Upper lobe of left lung (tissue), 6 donors: Measurements from ENCODE around the gene SLFN14. TPM values are rescaled to one million over a fixed set of nuclear protein-coding genes. Genes with fewer than 3 reads are reported as not detected.
"Not testable (repeated sequence)": the region's sequence is repeated elsewhere in the genome, so short reads cannot be mapped to it uniquely, and the experiment has no call there.

ENCODE experiments used
- ATAC-seq, 2 donors: fragments of 200-7000 bp; cut with Tn5 transposase; one replicate each; pipeline ENCODE4 v1.9.1; 2022; ENCODE audit warnings: mild to moderate bottlenecking in 2 of 2, moderate library complexity in 2 of 2; ENCODE audit not compliant: low FRiP score in 2 of 2
- DNase-seq, 2 donors: peaks; one replicate each; pipeline ENCODE4 v3.0.0-alpha.2; 2019 to 2020
- H3K27ac ChIP-seq, 4 donors: fragments of 200-600 bp; sonication (generic); one replicate each; pipeline ENCODE4 v1.5.1; 2016 to 2019
- H3K27me3 ChIP-seq, 4 donors: fragments of 200-600 bp; sonication (generic); one replicate each; pipeline ENCODE4 v1.5.1; 2017 to 2019
- H3K36me3 ChIP-seq, 4 donors: fragments of 200-600 bp; sonication (generic); one replicate each; pipeline ENCODE4 v1.5.1; 2016 to 2019
- H3K4me1 ChIP-seq, 4 donors: fragments of 200-600 bp; sonication (generic); one replicate each; pipeline ENCODE4 v1.5.1; 2018 to 2019
- H3K4me3 ChIP-seq, 4 donors: fragments of 200-600 bp; sonication (generic); one replicate each; pipeline ENCODE4 v1.5.1; 2017 to 2019; ENCODE audit warnings: mild to moderate bottlenecking in 2 of 4, moderate library complexity in 1 of 4
- H3K9me3 ChIP-seq, 4 donors: fragments of 200-600 bp; sonication (generic); one replicate each; pipeline ENCODE4 v1.5.1; 2018 to 2019
- CTCF ChIP-seq, 6 experiments: fragments of 450-650 bp in 4 of 6; fragments of 200-600 bp in 2 of 6; sonication (generic) in 2 of 6; IDR thresholded peaks; one replicate each; pipeline ENCODE4 v1.5.1; 2016 to 2019; ENCODE audit warnings: antibody characterized with exemption in 6 of 6
- EP300 ChIP-seq, 4 donors: sonication (generic); formaldehyde crosslinking; IDR thresholded peaks; one replicate each; pipeline ENCODE4 v1.5.1; 2017; ENCODE audit warnings: antibody characterized with exemption in 4 of 4, control low read depth in 2 of 4
- POLR2A ChIP-seq, 4 donors: fragments of 450-650 bp; IDR thresholded peaks; one replicate each; pipeline ENCODE4 v1.5.1; 2016 to 2017; ENCODE audit warnings: antibody characterized with exemption in 4 of 4, mild to moderate bottlenecking in 2 of 4
- POLR2AphosphoS5 ChIP-seq, 2 donors: sonication (generic); formaldehyde crosslinking; IDR thresholded peaks; one replicate each; pipeline ENCODE4 v1.5.1; 2017; ENCODE audit warnings: antibody characterized with exemption in 2 of 2
- WGBS, 2 donors: methylation state at CpG; one replicate each; pipeline ENCODE4 v1.1.5; 2017 to 2018; 5-methylcytosine and 5-hydroxymethylcytosine counted together
- total RNA-seq, 6 donors: library from RNA; depleted of rRNA in 4 of 6; stranded (reverse); fragments of >200 nt in 4 of 6; gene quantifications; one replicate each; pipeline versions ENCODE4 v1.1.0 to v1.2.1, GENCODE V29; 2016 to 2021
- donor health status: DM: no; HTN: no; CAD: no; lungs with moderate emphysema.
- donor health status: DM: no; HTN: yes; CAD: no; lungs with severe emphysema.

The SLFN14 gene
- total RNA-seq, 6 donors from 2014 or later: 0.09 to 1.8 (median 0.30) TPM; not detected in 1

DNA sequence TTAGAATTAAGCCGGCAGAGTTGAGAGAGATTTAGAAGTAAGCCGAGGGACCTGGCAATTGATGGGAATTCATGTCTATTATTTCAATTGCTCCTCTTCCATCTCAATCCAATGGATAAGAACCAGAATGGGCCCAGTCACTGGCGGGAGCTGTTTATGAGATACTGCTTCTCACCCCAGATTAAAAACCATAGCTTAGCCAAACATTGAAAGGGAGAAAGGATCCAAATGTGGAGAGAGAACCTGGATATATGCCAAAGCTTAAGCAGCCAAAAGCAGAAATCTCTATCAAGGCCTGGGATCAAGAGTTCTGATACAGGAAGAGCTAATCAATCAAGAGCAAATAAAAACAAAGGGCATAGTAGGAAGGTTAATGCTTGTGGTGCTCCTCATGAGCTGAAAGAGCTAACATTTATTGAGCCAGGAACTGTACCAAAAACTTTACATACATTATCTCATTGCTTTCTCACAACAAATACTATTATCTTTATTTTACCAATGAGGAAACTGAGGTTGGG, 26.0 kb downstream of the SLFN14 start:
- DNase-seq (no peak), ATAC-seq (no peak)
- no peaks in the 10 kb centered on the region for H3K9me3 ChIP-seq
- H3K27me3 ChIP-seq: no peaks in the 10 kb centered on the region
- peak overlapping the region in 1 of 4 donors; percentile 3 for H3K4me3 ChIP-seq
- H3K4me1 ChIP-seq: peaks cover 10 to 32% (median 16%) of the 10 kb centered on the region in 4 donors
- no peak for TF ChIP-seq CTCF (IDR thresholded peaks at IDR 0.05)
- TF ChIP-seq POLR2A (IDR thresholded peaks at IDR 0.05): no peak
- no peak for TF ChIP-seq EP300 (IDR thresholded peaks at IDR 0.05)
- no peak for TF ChIP-seq POLR2AphosphoS5 (IDR thresholded peaks at IDR 0.05)
- H3K27ac ChIP-seq: peak overlapping the region in 1 of 4 donors; percentile 50
- no peaks in the 10 kb centered on the region for H3K36me3 ChIP-seq
- 68 to 75% methylated on average over 3 of the region's 3 CpGs for WGBS, 2 donors

GRCh38 chr17:35531160-35531559, 29.5 kb downstream of the SLFN14 start:
- ATAC-seq (no peak), DNase-seq (no peak)
- H3K9me3 ChIP-seq: no peaks in the 10 kb centered on the region
- peak overlapping the region in 1 of 4 donors; percentile 33 for H3K27ac ChIP-seq
- whole genome bisulfite sequencing, 2 donors: 58 to 75% methylated on average over 1 of the region's 1 CpG
- TF ChIP-seq POLR2A (IDR thresholded peaks at IDR 0.05) (no peak), CTCF (IDR thresholded peaks at IDR 0.05) (no peak), EP300 (IDR thresholded peaks at IDR 0.05) (no peak), POLR2AphosphoS5 (IDR thresholded peaks at IDR 0.05) (no peak)
- no peak overlapping the region for H3K4me3 ChIP-seq
- H3K27me3 ChIP-seq: no peaks in the 10 kb centered on the region
- H3K36me3 ChIP-seq: no peaks in the 10 kb centered on the region
- peaks cover 0 to 3% (median 0%) of the 10 kb centered on the region in 4 donors for H3K4me1 ChIP-seq

GRCh38 chr17:35529866-35530265, 30.8 kb downstream of the SLFN14 start:
- Histone ChIP-seq H3K27ac (no peak overlapping the region), H3K27me3 (no peaks in the 10 kb centered on the region), H3K4me1 (peaks cover 0 to 3% (median 0%) of the 10 kb centered on the region in 4 donors), H3K4me3 (no peak overlapping the region), H3K9me3 (no peaks in the 10 kb centered on the region), H3K36me3 (no peaks in the 10 kb centered on the region)
- DNase-seq (no peak), ATAC-seq (no peak)
- no peak for TF ChIP-seq CTCF (IDR thresholded peaks at IDR 0.05)
- no peak for TF ChIP-seq POLR2AphosphoS5 (IDR thresholded peaks at IDR 0.05)
- no peak for TF ChIP-seq EP300 (IDR thresholded peaks at IDR 0.05)
- TF ChIP-seq POLR2A (IDR thresholded peaks at IDR 0.05): no peak
- WGBS, 2 donors: 85 to 89% methylated on average over 8 of the region's 8 CpGs

DNA sequence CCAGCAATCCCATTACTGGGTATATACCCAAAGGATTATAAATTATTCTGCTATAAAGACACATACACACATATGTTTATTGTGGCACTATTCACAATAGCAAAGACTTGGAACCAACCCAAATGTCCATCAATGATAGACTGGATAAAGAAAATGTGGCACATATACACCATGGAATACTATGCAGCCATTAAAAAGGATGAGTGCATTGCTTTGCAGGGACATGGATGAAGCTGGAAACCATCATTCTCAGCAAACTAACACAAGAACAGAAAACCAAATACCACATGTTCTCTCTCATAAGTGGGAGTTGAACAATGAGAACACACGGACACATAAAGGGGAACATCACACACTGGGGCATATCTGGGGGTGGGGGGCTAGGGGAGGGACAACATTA, 31.3 kb downstream of the SLFN14 start:
- not testable (repeated sequence) for DNase-seq, H3K27ac ChIP-seq, H3K4me1 ChIP-seq, ATAC-seq, H3K4me3 ChIP-seq, H3K9me3 ChIP-seq, H3K36me3 ChIP-seq, H3K27me3 ChIP-seq
- WGBS, 2 donors: 91 to 93% methylated on average over 1 of the region's 1 CpG

- Histone ChIP-seq H3K27me3 (no peaks in the 10 kb centered on the region), H3K27ac (no peak overlapping the region), H3K9me3 (no peaks in the 10 kb centered on the region), H3K36me3 (no peaks in the 10 kb centered on the region), H3K4me3 (no peak overlapping the region), H3K4me1 (no peaks in the 10 kb centered on the region)
- TF ChIP-seq EP300 (IDR thresholded peaks at IDR 0.05) (no peak), POLR2AphosphoS5 (IDR thresholded peaks at IDR 0.05) (no peak), CTCF (IDR thresholded peaks at IDR 0.05) (no peak), POLR2A (IDR thresholded peaks at IDR 0.05) (no peak)
- 63 to 73% methylated on average over 4 of the region's 4 CpGs for WGBS, 2 donors
- ATAC-seq: no peak
- no peak for DNase-seq
Measured at GRCh38 chr17:35523296-35523695, 37.3 kb downstream of the SLFN14 start.

DNA sequence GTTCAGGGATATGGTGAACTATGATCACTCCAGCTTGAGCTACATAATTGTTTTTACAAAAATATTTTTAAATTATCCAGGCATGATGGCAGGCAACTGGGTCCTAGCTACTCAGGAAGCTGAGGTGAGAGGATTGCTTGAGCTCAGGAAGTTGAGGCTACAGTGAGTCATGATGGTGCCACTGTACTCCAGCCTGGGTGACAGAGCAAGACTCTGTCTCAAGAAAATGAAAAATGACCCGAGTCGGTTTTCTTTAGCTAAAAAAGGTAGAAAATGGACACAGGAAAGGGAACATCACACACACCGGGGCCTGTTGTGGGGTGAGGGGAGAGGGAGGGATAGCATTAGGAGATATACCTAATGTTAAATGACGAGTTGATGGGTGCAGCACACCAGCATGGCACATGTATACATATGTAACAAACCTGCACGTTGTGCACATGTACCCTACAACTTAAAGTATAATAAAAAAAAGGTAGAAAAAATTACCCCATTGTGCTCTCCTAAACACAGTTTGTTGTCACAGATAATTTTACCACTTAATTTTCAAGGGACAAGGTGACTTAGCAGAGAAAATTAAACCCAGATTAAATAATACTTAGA, 38.9 kb downstream of the SLFN14 start:
- not testable (repeated sequence) for H3K4me3 ChIP-seq, H3K4me1 ChIP-seq, H3K36me3 ChIP-seq, H3K27me3 ChIP-seq, H3K9me3 ChIP-seq
- DNase-seq (peak in 1 of 2 donors; percentile 53), ATAC-seq (peak in 1 of 2 donors; percentile 61)
- WGBS, 2 donors: 47 to 57% methylated on average over 5 of the region's 5 CpGs
- peak overlapping the region; percentile 33 to 80 (median 60) for H3K27ac ChIP-seq
